SK-N-SH (cell line): ENCODE measurements around the gene UBE2G1. TPM values are rescaled to one million over a fixed set of nuclear protein-coding genes. Genes with fewer than 3 reads are reported as not detected.

Experiments used
- CTCF ChIA-PET: fragments of 300-600, 350-600 bp; formaldehyde crosslinking; extraction: SDS; loops from one replicate; lab custom pipeline; 2021; lab: Yijun Ruan, JAX
- POLR2A ChIA-PET: fragments of 350-600 bp; sonication (Branson Sonifier 250); formaldehyde crosslinking; extraction: SDS; loops from one replicate; lab custom pipeline; 2020; ENCODE audit warnings: antibody characterized with exemption, inconsistent platforms; lab: Yijun Ruan, JAX
- DNase-seq: peaks from one replicate; pipeline ENCODE4 v3.0.0; 2012
- H2AFZ ChIP-seq: fragments of 200-600 bp; sonication (generic); 2 replicates; pipeline ENCODE4 v1.8.1; 2016; ENCODE audit warnings: antibody characterized with exemption, mild to moderate bottlenecking, low read depth
- H3F3A ChIP-seq: fragments of 200-600 bp; sonication (generic); replicated peaks from 2 replicates; pipeline ENCODE3; 2016; ENCODE audit warnings: antibody characterized with exemption, mild to moderate bottlenecking; ENCODE audit not compliant: insufficient read depth
- H3K27ac ChIP-seq, 2 experiments: fragments of 200-500 bp in 1 of 2; fragments of 200-600 bp in 1 of 2; sonication (Bioruptor generic) in 1 of 2; sonication (generic), shearing (Covaris generic) in 1 of 2; 2 replicates each; pipeline versions ENCODE4 v1.5.1 to v1.6.1; 2014 to 2016; ENCODE audit warnings: low read depth in 2 of 2, inconsistent platforms in 1 of 2, low read length in 1 of 2, mild to moderate bottlenecking in 1 of 2, mixed read lengths in 1 of 2
- H3K27me3 ChIP-seq: fragments of 200-600 bp; sonication (generic), shearing (Covaris generic); 2 replicates; pipeline ENCODE4 v1.6.1; 2016; ENCODE audit warnings: mixed run types; ENCODE audit not compliant: insufficient read depth
- H3K36me3 ChIP-seq, 2 experiments: fragments of 200-500 bp in 1 of 2; fragments of 200-600 bp in 1 of 2; sonication (Bioruptor generic) in 1 of 2; sonication (generic) in 1 of 2; replicated peaks in 1 of 2; 2 replicates each; pipeline versions ENCODE3 to v1.5.1; 2014 to 2016; ENCODE audit warnings: low read length in 1 of 2, mild to moderate bottlenecking in 1 of 2; ENCODE audit not compliant: insufficient read depth in 2 of 2, control insufficient read depth in 1 of 2
- H3K4me1 ChIP-seq, 2 experiments: fragments of 200-500 bp in 1 of 2; fragments of 200-600 bp in 1 of 2; sonication (Bioruptor generic) in 1 of 2; sonication (generic), shearing (Covaris generic) in 1 of 2; 2 replicates each; pipeline versions ENCODE4 v1.5.1 to v1.6.1; 2014 to 2016; ENCODE audit warnings: low read depth in 1 of 2, low read length in 1 of 2, mixed run types in 1 of 2; ENCODE audit not compliant: insufficient read depth in 2 of 2, control insufficient read depth in 1 of 2
- H3K4me2 ChIP-seq: fragments of 200-600 bp; sonication (generic), shearing (Covaris generic); 2 replicates; pipeline ENCODE4 v1.6.1; 2017; ENCODE audit warnings: mixed run types
- H3K4me3 ChIP-seq, 2 experiments: fragments of 200-500 bp in 1 of 2; fragments of 200-600 bp in 1 of 2; sonication (Bioruptor generic) in 1 of 2; sonication (generic), shearing (Covaris generic) in 1 of 2; 2 replicates each; pipeline versions ENCODE4 v1.5.1 to v1.8.1; 2014 to 2016; ENCODE audit warnings: low read depth in 2 of 2, inconsistent platforms in 1 of 2, low read length in 1 of 2, mild to moderate bottlenecking in 1 of 2, mixed read lengths in 1 of 2, moderate library complexity in 1 of 2
- H3K79me2 ChIP-seq: fragments of 200-600 bp; sonication (generic); 2 replicates; pipeline ENCODE4 v1.8.1; 2017; ENCODE audit warnings: mild to moderate bottlenecking; ENCODE audit not compliant: insufficient read depth
- H3K9ac ChIP-seq: fragments of 200-600 bp; sonication (generic); 2 replicates; pipeline ENCODE4 v1.6.1; 2017; ENCODE audit warnings: mixed run types
- H3K9me2 ChIP-seq: fragments of 200-600 bp; sonication (generic); 2 replicates; pipeline ENCODE4 v1.6.1; 2017; ENCODE audit warnings: mixed run types
- H3K9me3 ChIP-seq: fragments of 200-600 bp; sonication (generic); 2 replicates; pipeline ENCODE4 v1.6.1; 2017; ENCODE audit warnings: mixed run types, mild to moderate bottlenecking, moderate library complexity
- H4K20me1 ChIP-seq: fragments of 200-600 bp; sonication (generic); 2 replicates; pipeline ENCODE4 v1.6.1; 2017; ENCODE audit warnings: mild to moderate bottlenecking, mixed run types; ENCODE audit not compliant: insufficient read depth
- CHD2 ChIP-seq: fragments of 150-350 bp; IDR thresholded peaks from 2 replicates; pipeline ENCODE4 v1.6.1; 2018; ENCODE audit warnings: low read length; ENCODE audit not compliant: partially characterized antibody
- CTCF ChIP-seq: fragments of 200-600 bp; sonication (generic); IDR thresholded peaks from 2 replicates; pipeline ENCODE4 v1.6.1; 2017; ENCODE audit warnings: antibody characterized with exemption, mild to moderate bottlenecking, moderate library complexity
- EP300 ChIP-seq, 2 experiments: IDR thresholded peaks; 2 replicates each; pipeline versions ENCODE4 v1.4.0 to v1.6.1; 2012; ENCODE audit warnings: borderline replicate concordance in 1 of 2, low read depth in 1 of 2, low read length in 1 of 2
- FOXJ3 ChIP-seq: sonication (generic); formaldehyde crosslinking; IDR thresholded peaks from 2 replicates; pipeline ENCODE4 v1.5.1; 2020; ENCODE audit warnings: mild to moderate bottlenecking, missing genetic modification reagents
- FOXM1 ChIP-seq: IDR thresholded peaks from 2 replicates; pipeline ENCODE4 v1.4.0; 2012; ENCODE audit warnings: low read depth, mild to moderate bottlenecking
- IRF3 ChIP-seq: fragments of 150-350 bp; IDR thresholded peaks from 2 replicates; pipeline ENCODE4 v1.6.1; 2016; ENCODE audit warnings: mild to moderate bottlenecking, low read depth, low read length
- JUND ChIP-seq: IDR thresholded peaks from 2 replicates; pipeline ENCODE4 v1.4.0; 2012
- MAX ChIP-seq: IDR thresholded peaks from 2 replicates; pipeline ENCODE4 v1.4.0; 2012; ENCODE audit warnings: low read depth
- MEF2A ChIP-seq: IDR thresholded peaks from 2 replicates; pipeline ENCODE4 v1.4.0; 2012; ENCODE audit warnings: low read depth, borderline replicate concordance
- MXI1 ChIP-seq: IDR thresholded peaks from 2 replicates; pipeline ENCODE4 v1.6.1; 2012; ENCODE audit warnings: mild to moderate bottlenecking, low read depth, low read length, improper control_type of control experiment
- NFIC ChIP-seq: IDR thresholded peaks from 2 replicates; pipeline ENCODE4 v1.4.0; 2012; ENCODE audit warnings: borderline replicate concordance
- PBX3 ChIP-seq: IDR thresholded peaks from 2 replicates; pipeline ENCODE4; 2012
- POLR2AphosphoS5 ChIP-seq: IDR thresholded peaks from 2 replicates; pipeline ENCODE4 v1.6.1; 2012; ENCODE audit warnings: low read depth, low read length
- RCOR1 ChIP-seq: fragments of 150-350 bp; IDR thresholded peaks from 2 replicates; pipeline ENCODE4 v1.6.1; 2017; ENCODE audit warnings: antibody characterized with exemption, low read length
- REST ChIP-seq: IDR thresholded peaks from 2 replicates; pipeline ENCODE4 v1.6.1; 2012; ENCODE audit warnings: mild to moderate bottlenecking, low read depth, low read length, moderate library complexity
- RFX5 ChIP-seq: IDR thresholded peaks from 2 replicates; pipeline ENCODE4 v1.6.1; 2012; ENCODE audit warnings: mild to moderate bottlenecking, improper control_type of control experiment, low read length
- SMC3 ChIP-seq: IDR thresholded peaks from 2 replicates; pipeline ENCODE4 v1.6.1; 2012; ENCODE audit warnings: low read depth, low read length, improper control_type of control experiment
- YY1 ChIP-seq: IDR thresholded peaks from 2 replicates; pipeline ENCODE4 v1.4.0; 2012; ENCODE audit warnings: low read depth, mild to moderate bottlenecking
- ZBTB33 ChIP-seq: IDR thresholded peaks from 2 replicates; pipeline ENCODE4 v1.4.0; 2012; ENCODE audit warnings: low read depth, borderline replicate concordance
- WGBS: methylation state at CpG from one replicate; pipeline ENCODE4 v1.1.6; 2017; ENCODE audit warnings: low lambda C conversion rate; 5-methylcytosine and 5-hydroxymethylcytosine counted together
- polyA plus RNA-seq, 3 experiments: library from polyadenylated mRNA; depleted of rRNA; stranded (reverse); fragments of >200 nt; gene quantifications; 2 replicates each; pipeline ENCODE4 v1.2.3, GENCODE V29; 2012

The UBE2G1 gene
- polyA plus RNA-seq, 1 of the 3 experiments (the other 2 are of a cell fraction) = 23.2 TPM

- TF ChIP-seq FOXJ3 (CRISPR knock-in tag) (no peak), CTCF (no peak), MXI1 (no peak), RFX5 (no peak), RCOR1 (no peak), JUND (peak; percentile 97), SMC3 (no peak), FOXM1 (peak; percentile 70; the same call in 1 of the 2 replicates), NFIC (peak; percentile 96), POLR2AphosphoS5 (peak; percentile 93), IRF3 (no peak)
- TF ChIP-seq, all 33 proteins: peak for 19
These were observed 136.6 kb downstream of the UBE2G1 start (continued) for GRCh38 chr17:4229627-4230541.

- CTCF ChIA-PET = interaction anchor here (1.1 to 2.5 kb wide), 4 partner anchors 8 to 82 kb away, joined by 3 to 9 read pairs (median 4); no protein-coding TSS in a partner anchor
- Histone ChIP-seq H4K20me1 (no peaks in the 10 kb centered on the region), H3K9me3 (no peaks in the 10 kb centered on the region), H3K9me2 (no peaks in the 10 kb centered on the region), H3K4me3 (no peak overlapping the region), H3K36me3 (peaks cover 12 to 26% of the 10 kb centered on the region in 2 experiments), H3K4me2 (no peak overlapping the region), H3K27ac (no peak overlapping the region), H3K79me2 (peaks cover 16% of the 10 kb centered on the region; the same call in 1 of the 2 replicates), H3K4me1 (peaks cover 8 to 22% of the 10 kb centered on the region in 2 experiments; a peak in 3 of 4 replicates), H3K27me3 (no peaks in the 10 kb centered on the region), H2AFZ (no peak overlapping the region), H3F3A (no peaks in the 10 kb centered on the region), H3K9ac (no peak overlapping the region)
- POLR2A ChIA-PET = interaction anchor here (0.7 kb wide), 1 partner anchor 8 kb away, joined by 3 read pairs; no protein-coding TSS in a partner anchor
- WGBS = 97% methylated on average over 36 of the region's 47 CpGs
- no peak for DNase-seq
- TF ChIP-seq CHD2 (no peak), PBX3 (no peak), MEF2A (no peak), YY1 (no peak), MAX (no peak), NFIC (no peak), ZBTB33 (no peak), EP300 (IDR thresholded peaks at IDR 0.05; ENCODE audit: borderline replicate concordance in 1 of 2, low read depth in 1 of 2, low read length in 1 of 2) (no peak), REST (no peak)
These were observed 144.4 kb downstream of the UBE2G1 start for GRCh38 chr17:4221899-4222659.
